GM12801 (cell line): Measurements from ENCODE around the gene INPP5J.

ENCODE experiments used
- CTCF ChIP-seq: IDR thresholded peaks from one replicate; pipeline ENCODE4 v1.5.1; 2011; ENCODE audit warnings: control low read depth; ENCODE audit not compliant: insufficient read length; ENCODE audit errors: extremely low read depth

The INPP5J gene

GRCh38 chr22:31124811-31125465, 2.2 kb downstream of the INPP5J start:
- no peak for TF ChIP-seq CTCF

GRCh38 chr22:31125521-31126117, 2.9 kb downstream of the INPP5J start:
- TF ChIP-seq CTCF: no peak

GRCh38 chr22:31126128-31126868, 3.5 kb downstream of the INPP5J start:
- TF ChIP-seq CTCF: no peak

- no peak for TF ChIP-seq CTCF
Measured at GRCh38 chr22:31126869-31127175, 4.1 kb downstream of the INPP5J start.

GRCh38 chr22:31127181-31127772, 4.5 kb downstream of the INPP5J start:
- TF ChIP-seq CTCF: no peak

- no peak for TF ChIP-seq CTCF
Measured at GRCh38 chr22:31128156-31128555, 5.4 kb downstream of the INPP5J start.

- no peak for TF ChIP-seq CTCF
Measured at GRCh38 chr22:31130873-31131272, 8.1 kb downstream of the INPP5J start.
